Uterus (tissue), 4 donors: ENCODE measurements around the gene HTT. TPM values are rescaled to one million over a fixed set of nuclear protein-coding genes. Genes with fewer than 3 reads are reported as not detected.

ENCODE experiments used
- DNase-seq, 2 donors: peaks; one replicate each; pipeline ENCODE4 v3.0.0-alpha.2; 2019 to 2020
- H3K27ac ChIP-seq, 2 donors: fragments of 200-600 bp; sonication (generic); 1 replicate in 1 of 2; 2 replicates in 1 of 2; pipeline ENCODE4 v1.5.1; 2016 to 2018
- H3K27me3 ChIP-seq, 2 donors: fragments of 200-600 bp; sonication (generic); one replicate each; pipeline ENCODE4 v1.5.1; 2018 to 2019; ENCODE audit warnings: control low read depth in 1 of 2
- H3K36me3 ChIP-seq, 2 donors: fragments of 200-600 bp; sonication (generic); one replicate each; pipeline ENCODE4 v1.5.1; 2019; ENCODE audit warnings: control low read depth in 1 of 2
- H3K4me1 ChIP-seq, 2 donors: fragments of 200-600 bp; sonication (generic); one replicate each; pipeline ENCODE4 v1.5.1; 2018 to 2019; ENCODE audit warnings: control low read depth in 1 of 2
- H3K4me3 ChIP-seq, 2 donors: fragments of 200-600 bp; sonication (generic); 1 replicate in 1 of 2; 2 replicates in 1 of 2; pipeline ENCODE4 v1.5.1; 2018 to 2019; ENCODE audit warnings: mild to moderate bottlenecking in 1 of 2
- H3K9me3 ChIP-seq, 2 donors: fragments of 200-600 bp; sonication (generic); one replicate each; pipeline ENCODE4 v1.5.1; 2019; ENCODE audit warnings: control low read depth in 1 of 2
- POLR2A ChIP-seq, 2 donors: fragments of 450-650 bp; IDR thresholded peaks; one replicate each; pipeline ENCODE4 v1.6.1; 2016; ENCODE audit warnings: antibody characterized with exemption in 2 of 2, mild to moderate bottlenecking in 1 of 2, moderate library complexity in 1 of 2
- intact Hi-C: fragments of 100-400 bp; cut with DNase I; formaldehyde crosslinking; loops from one replicate; pipeline ENCODE4 v1.15.1; 2023; ENCODE audit warnings: low total_unique reads
- total RNA-seq, 4 donors: library from RNA; depleted of rRNA in 3 of 4; stranded (reverse); fragments of >200 nt in 3 of 4; gene quantifications; one replicate each; pipeline versions ENCODE4 v1.1.0 to v1.2.4, GENCODE V29; 2014 to 2023
- TF ChIP-seq, protein P1 (sequence below), 4 experiments: fragments of 200-600 bp in 2 of 4; fragments of 450-650 bp in 2 of 4; sonication (generic) in 2 of 4; IDR thresholded peaks; one replicate each; pipeline ENCODE4 v1.5.1; 2016 to 2019; ENCODE audit warnings: antibody characterized with exemption in 4 of 4, mild to moderate bottlenecking in 2 of 4, moderate library complexity in 1 of 4
- donor health status: DM: yes; HTN: yes; CAD: no.

The HTT gene
- total RNA-seq, 4 donors from 2014 or later = 10.9 to 81.4 (median 49.8) TPM

GRCh38 chr4:3215256-3215655 lies 140.8 kb downstream of the HTT start:
- Histone ChIP-seq H3K4me3 (no peak overlapping the region), H3K27ac (no peak overlapping the region), H3K4me1 (no peaks in the 10 kb centered on the region), H3K27me3 (no peaks in the 10 kb centered on the region), H3K36me3 (no peaks in the 10 kb centered on the region), H3K9me3 (no peaks in the 10 kb centered on the region)
- intact Hi-C loops = no loop called here
- no peak for DNase-seq
- TF ChIP-seq, protein P1, sequence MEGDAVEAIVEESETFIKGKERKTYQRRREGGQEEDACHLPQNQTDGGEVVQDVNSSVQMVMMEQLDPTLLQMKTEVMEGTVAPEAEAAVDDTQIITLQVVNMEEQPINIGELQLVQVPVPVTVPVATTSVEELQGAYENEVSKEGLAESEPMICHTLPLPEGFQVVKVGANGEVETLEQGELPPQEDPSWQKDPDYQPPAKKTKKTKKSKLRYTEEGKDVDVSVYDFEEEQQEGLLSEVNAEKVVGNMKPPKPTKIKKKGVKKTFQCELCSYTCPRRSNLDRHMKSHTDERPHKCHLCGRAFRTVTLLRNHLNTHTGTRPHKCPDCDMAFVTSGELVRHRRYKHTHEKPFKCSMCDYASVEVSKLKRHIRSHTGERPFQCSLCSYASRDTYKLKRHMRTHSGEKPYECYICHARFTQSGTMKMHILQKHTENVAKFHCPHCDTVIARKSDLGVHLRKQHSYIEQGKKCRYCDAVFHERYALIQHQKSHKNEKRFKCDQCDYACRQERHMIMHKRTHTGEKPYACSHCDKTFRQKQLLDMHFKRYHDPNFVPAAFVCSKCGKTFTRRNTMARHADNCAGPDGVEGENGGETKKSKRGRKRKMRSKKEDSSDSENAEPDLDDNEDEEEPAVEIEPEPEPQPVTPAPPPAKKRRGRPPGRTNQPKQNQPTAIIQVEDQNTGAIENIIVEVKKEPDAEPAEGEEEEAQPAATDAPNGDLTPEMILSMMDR (IDR thresholded peaks at IDR 0.05) = no peak
- TF ChIP-seq POLR2A (IDR thresholded peaks at IDR 0.05) = no peak

GRCh38 chr4:3215733-3216132 lies 141.3 kb downstream of the HTT start:
- Histone ChIP-seq H3K4me3 (no peak overlapping the region), H3K9me3 (no peaks in the 10 kb centered on the region), H3K4me1 (no peaks in the 10 kb centered on the region), H3K27ac (no peak overlapping the region), H3K27me3 (no peaks in the 10 kb centered on the region), H3K36me3 (no peaks in the 10 kb centered on the region)
- no peak for DNase-seq
- TF ChIP-seq, protein P1 (IDR thresholded peaks at IDR 0.05) = no peak
- TF ChIP-seq POLR2A (IDR thresholded peaks at IDR 0.05) = no peak
- intact Hi-C loops = no loop called here

DNA sequence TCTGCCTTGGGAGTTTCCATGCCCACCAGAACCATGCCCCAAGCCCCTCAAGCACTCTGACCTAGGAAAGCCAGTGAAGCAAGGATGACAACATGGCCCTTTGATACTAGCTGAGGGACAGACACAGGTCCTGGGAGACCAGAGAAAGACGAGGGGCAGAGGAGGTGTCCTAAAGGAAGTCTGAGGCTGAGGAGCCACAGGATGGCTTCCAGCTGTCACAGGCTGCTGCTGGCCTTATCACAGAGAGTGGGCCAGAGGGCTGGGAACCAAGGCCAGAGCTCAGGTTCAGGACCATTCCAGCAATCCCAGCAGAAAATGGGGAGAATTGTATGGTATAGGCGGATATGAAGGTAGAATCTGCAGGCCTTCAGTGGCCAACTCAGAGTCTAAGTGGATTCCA lies 142.8 kb downstream of the HTT start:
- H3K4me1 ChIP-seq = no peaks in the 10 kb centered on the region
- intact Hi-C loops = no loop called here
- H3K27me3 ChIP-seq = no peaks in the 10 kb centered on the region
- no peak overlapping the region for H3K27ac ChIP-seq
- H3K9me3 ChIP-seq = no peaks in the 10 kb centered on the region
- TF ChIP-seq, protein P1 (IDR thresholded peaks at IDR 0.05) = no peak
- no peak for TF ChIP-seq POLR2A (IDR thresholded peaks at IDR 0.05)
- H3K4me3 ChIP-seq = no peak overlapping the region
- no peak for DNase-seq
- H3K36me3 ChIP-seq = no peaks in the 10 kb centered on the region

- Histone ChIP-seq H3K27ac (no peak overlapping the region), H3K4me1 (no peaks in the 10 kb centered on the region), H3K9me3 (no peaks in the 10 kb centered on the region), H3K4me3 (no peak overlapping the region), H3K27me3 (no peaks in the 10 kb centered on the region), H3K36me3 (no peaks in the 10 kb centered on the region)
- TF ChIP-seq, protein P1 (IDR thresholded peaks at IDR 0.05) = no peak
- TF ChIP-seq POLR2A (IDR thresholded peaks at IDR 0.05) = no peak
- no peak for DNase-seq
- intact Hi-C loops = no loop called here
Observed at GRCh38 chr4:3217771-3218170, 143.3 kb downstream of the HTT start.

DNA sequence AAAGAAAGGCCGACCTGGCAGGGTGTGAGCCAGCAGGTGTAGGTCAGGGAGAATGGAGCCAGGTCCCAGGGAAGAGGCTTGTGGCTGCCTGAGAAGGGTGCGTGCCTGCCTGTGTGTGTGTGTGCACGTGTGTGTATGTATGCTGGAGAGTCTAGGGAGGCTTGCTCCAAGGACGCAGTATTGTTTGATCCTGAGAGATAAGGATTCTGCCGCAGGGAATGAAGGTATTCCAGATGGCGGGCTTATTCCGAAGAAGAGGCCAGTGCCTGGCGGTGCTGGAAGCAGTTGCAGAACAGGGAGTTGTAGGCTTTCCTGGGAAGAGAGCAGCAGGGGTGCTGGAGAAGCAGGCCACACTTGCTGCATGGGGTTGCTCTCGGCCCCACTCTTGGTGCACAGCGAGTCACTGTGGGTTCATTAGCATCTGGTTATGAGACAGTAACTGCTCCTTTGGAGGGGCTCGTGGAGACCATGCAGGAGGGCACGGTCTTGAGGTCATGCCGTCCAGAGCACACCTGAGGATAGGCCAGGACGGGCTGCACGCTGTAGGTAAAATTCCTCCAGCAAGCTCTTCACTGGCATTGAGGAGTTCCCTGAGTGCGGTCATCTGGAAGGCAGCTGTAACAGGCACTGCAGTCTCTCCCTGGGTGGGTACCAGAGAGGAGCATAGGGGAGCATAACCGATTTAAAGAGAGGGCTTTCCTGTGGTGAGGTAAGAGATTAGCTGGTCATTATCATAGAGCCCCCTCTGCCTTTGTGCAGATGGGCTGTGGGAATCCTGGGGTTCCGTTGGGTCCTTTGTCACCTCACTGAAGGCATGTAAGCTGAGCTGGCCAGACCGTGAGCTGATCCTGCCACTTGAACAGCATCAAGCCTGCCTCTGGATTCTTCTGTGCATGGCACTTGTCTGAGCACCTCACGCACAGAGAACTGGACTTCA lies 144.6 kb downstream of the HTT start:
- DNase-seq = no peak
- H3K27me3 ChIP-seq = no peaks in the 10 kb centered on the region
- H3K36me3 ChIP-seq = no peaks in the 10 kb centered on the region

More for the DNA sequence above, 144.6 kb downstream of the HTT start:
- Histone ChIP-seq H3K9me3 (no peaks in the 10 kb centered on the region), H3K4me3 (no peak overlapping the region), H3K4me1 (no peaks in the 10 kb centered on the region), H3K27ac (no peak overlapping the region)
- TF ChIP-seq POLR2A (IDR thresholded peaks at IDR 0.05) = no peak
- TF ChIP-seq, protein P1 (IDR thresholded peaks at IDR 0.05) = no peak
- intact Hi-C loops = no loop called here
